Pancreas (tissue), 10 donors: ENCODE results near the gene PNMA6E. TPM values are rescaled to one million over a fixed set of nuclear protein-coding genes. Genes with fewer than 3 reads are reported as not detected.

Experiments
- ATAC-seq, 4 donors: fragments of 200-7000 bp; cut with Tn5 transposase; one replicate each; pipeline versions ENCODE4 v1.8.0 to v1.9.1; 2020; ENCODE audit warnings: mild to moderate bottlenecking in 4 of 4, moderate library complexity in 4 of 4
- DNase-seq, 6 donors: peaks; one replicate each; pipeline ENCODE4 v3.0.0-alpha.2; 2020
- FAIRE-seq: peaks from 2 replicates; lab custom pipeline; 2012; peaks lifted over from hg19 to GRCh38; lab: Jason Lieb, UNC
- H3K27ac ChIP-seq, 4 donors: fragments of 200-600 bp; sonication (generic); 1 replicate in 3 of 4; 2 replicates in 1 of 4; pipeline versions ENCODE4 v1.5.0 to v1.8.0; 2020
- H3K27me3 ChIP-seq, 4 donors: fragments of 200-600 bp; one replicate each; pipeline ENCODE4 v1.8.0; 2021
- H3K36me3 ChIP-seq, 3 donors: fragments of 200-600 bp; sonication (generic) in 1 of 3; one replicate each; pipeline versions ENCODE4 v1.5.0 to v1.8.0; 2020 to 2021
- H3K4me1 ChIP-seq, 3 donors: fragments of 200-600 bp; one replicate each; pipeline ENCODE4 v1.8.0; 2021
- H3K4me3 ChIP-seq, 4 donors: fragments of 200-600 bp; sonication (generic) in 2 of 4; one replicate each; pipeline versions ENCODE4 v1.5.0 to v1.8.0; 2020 to 2021
- H3K9me3 ChIP-seq, 4 donors: fragments of 200-600 bp; one replicate each; pipeline ENCODE4 v1.8.0; 2021
- whole genome bisulfite sequencing, 2 donors: extraction: QIAGEN DNeasy Blood & Tissue Kit; methylation state at CpG; one replicate each; pipeline ENCODE4 v1.1.7; 2013; 5-methylcytosine and 5-hydroxymethylcytosine counted together
- intact Hi-C, 3 donors: fragments of 100-400 bp; cut with DNase I; formaldehyde crosslinking; loops; one replicate each; pipeline versions ENCODE4 v1.11.1 to v1.14.2; 2022
- polyA plus RNA-seq, 2 donors: library from polyadenylated mRNA; stranded (reverse); fragments of 200-250 nt; gene quantifications; one replicate each; pipeline ENCODE4 v1.2.3, GENCODE V29; 2013
- total RNA-seq, 6 donors: library from RNA; stranded (reverse); fragmentation: NEBNext Ultra II Directional in 4 of 6; extraction: Animal tissue kit (Norgen Biotek cat#: 25700) in 4 of 6; gene quantifications; one replicate each; pipeline versions ENCODE4 v1.2.1 to v1.2.4, GENCODE V29; 2021 to 2023
- TF ChIP-seq, protein P1 (sequence below), 4 donors: fragments of 200-600 bp; sonication (generic) in 3 of 4; IDR thresholded peaks; one replicate each; pipeline versions ENCODE4 v1.5.0 to v1.8.0; 2021; ENCODE audit warnings: antibody characterized with exemption in 4 of 4
- donor health status: healthy with polysubstance abuse.
- donor health status: DM: no; HTN: no; CAD: no; lungs with moderate emphysema.
- donor health status: DM: no; HTN: no; CAD: no.
- donor health status: control.
- donor health status: control.
- donor health status: Bipolar disorder and iron deficiency.
- donor health status: DM: yes; HTN: yes; CAD: no.
- donor health status: DM: no; HTN: no; CAD: no.
- donor health status: DM: no; HTN: no; CAD: no.
- donor health status: DM: yes; HTN: yes; CAD: no.

PNMA6E gene
- total and polyA plus RNA-seq, 8 donors = not detected

DNA sequence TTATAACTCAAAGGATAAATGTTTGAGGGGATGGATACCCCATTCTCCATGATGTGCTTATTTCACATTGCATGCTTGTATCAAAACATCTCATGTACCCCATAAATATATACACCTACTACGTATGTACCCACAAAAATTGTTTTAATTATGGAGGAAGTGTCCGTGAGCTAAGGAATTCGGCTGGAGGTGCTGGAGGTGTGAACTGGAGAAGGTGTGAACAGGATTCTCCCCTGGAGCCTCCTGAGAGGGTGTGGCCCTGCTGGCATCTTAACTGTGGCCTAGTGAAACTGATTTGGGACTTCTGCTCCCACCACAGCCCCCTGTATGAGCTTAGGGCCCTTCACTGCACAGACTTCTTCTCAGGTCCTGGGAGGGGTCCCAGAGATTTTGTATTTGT lies 23.4 kb downstream of the PNMA6E start:
- ATAC-seq = no peak
- no peak for DNase-seq
- H3K36me3 ChIP-seq = no peaks in the 10 kb centered on the region
- H3K4me3 ChIP-seq = no peak overlapping the region
- no peak overlapping the region for H3K27ac ChIP-seq
- no peak for FAIRE-seq
- no peaks in the 10 kb centered on the region for H3K9me3 ChIP-seq
- no peaks in the 10 kb centered on the region for H3K27me3 ChIP-seq
- H3K4me1 ChIP-seq = no peaks in the 10 kb centered on the region
- TF ChIP-seq, protein P1, sequence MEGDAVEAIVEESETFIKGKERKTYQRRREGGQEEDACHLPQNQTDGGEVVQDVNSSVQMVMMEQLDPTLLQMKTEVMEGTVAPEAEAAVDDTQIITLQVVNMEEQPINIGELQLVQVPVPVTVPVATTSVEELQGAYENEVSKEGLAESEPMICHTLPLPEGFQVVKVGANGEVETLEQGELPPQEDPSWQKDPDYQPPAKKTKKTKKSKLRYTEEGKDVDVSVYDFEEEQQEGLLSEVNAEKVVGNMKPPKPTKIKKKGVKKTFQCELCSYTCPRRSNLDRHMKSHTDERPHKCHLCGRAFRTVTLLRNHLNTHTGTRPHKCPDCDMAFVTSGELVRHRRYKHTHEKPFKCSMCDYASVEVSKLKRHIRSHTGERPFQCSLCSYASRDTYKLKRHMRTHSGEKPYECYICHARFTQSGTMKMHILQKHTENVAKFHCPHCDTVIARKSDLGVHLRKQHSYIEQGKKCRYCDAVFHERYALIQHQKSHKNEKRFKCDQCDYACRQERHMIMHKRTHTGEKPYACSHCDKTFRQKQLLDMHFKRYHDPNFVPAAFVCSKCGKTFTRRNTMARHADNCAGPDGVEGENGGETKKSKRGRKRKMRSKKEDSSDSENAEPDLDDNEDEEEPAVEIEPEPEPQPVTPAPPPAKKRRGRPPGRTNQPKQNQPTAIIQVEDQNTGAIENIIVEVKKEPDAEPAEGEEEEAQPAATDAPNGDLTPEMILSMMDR (IDR thresholded peaks at IDR 0.05) = no peak
- 75 to 91% methylated on average over 3 of the region's 3 CpGs for WGBS, 2 donors
- intact Hi-C loops = no loop called here

DNA sequence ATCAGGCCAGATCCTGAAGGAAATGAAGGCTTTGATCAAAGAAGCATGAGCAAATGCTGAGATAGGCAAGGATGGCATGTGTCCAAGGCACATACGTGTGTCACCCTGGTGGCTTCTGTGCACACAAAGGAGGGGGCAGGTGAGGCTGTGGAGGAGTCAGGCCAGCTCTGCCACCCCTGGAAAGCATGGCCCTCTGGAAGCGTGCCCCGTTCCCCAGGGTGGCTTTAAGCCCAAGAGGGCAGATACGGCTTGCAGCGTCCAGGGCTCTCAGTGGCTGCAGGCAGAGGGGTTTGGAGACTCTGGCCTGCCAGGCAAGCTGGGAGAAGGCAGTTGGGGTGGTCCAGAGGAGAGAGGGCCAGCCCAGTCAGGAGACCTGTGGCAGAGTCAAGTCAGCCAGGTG lies 25.6 kb downstream of the PNMA6E start:
- no peak for DNase-seq
- Histone ChIP-seq H3K9me3 (no peaks in the 10 kb centered on the region), H3K36me3 (no peaks in the 10 kb centered on the region), H3K4me3 (no peak overlapping the region), H3K27me3 (no peaks in the 10 kb centered on the region), H3K4me1 (no peaks in the 10 kb centered on the region), H3K27ac (no peak overlapping the region)
- 78 to 84% methylated on average over 5 of the region's 5 CpGs for WGBS, 2 donors
- intact Hi-C loops = no loop called here
- ATAC-seq = no peak
- no peak for FAIRE-seq
- TF ChIP-seq, protein P1 (IDR thresholded peaks at IDR 0.05) = no peak

DNA sequence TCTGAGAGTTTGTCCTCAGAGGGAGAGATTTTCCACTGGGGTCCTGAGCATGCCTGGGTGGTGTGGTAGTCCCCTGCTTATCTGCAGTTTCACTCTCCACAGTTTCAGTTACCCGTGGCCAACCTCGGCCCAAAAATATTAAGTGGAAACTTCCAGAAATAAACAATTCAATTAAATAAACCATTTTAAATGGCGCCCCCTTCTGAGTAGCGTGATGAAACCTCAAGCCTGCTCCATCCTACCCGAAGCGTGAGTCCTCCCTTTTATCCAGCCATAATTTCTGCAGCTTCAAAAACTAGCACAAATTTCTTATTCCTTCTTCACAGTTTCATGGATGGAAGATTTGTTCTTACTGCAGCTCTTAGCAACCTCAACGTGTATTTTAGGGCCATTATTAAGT lies 26.7 kb downstream of the PNMA6E start:
- no peak overlapping the region for H3K4me3 ChIP-seq
- no peak overlapping the region for H3K27ac ChIP-seq
- DNase-seq (no peak), ATAC-seq (no peak), FAIRE-seq (no peak)
- no peaks in the 10 kb centered on the region for H3K4me1 ChIP-seq
- H3K9me3 ChIP-seq = no peaks in the 10 kb centered on the region
- no peaks in the 10 kb centered on the region for H3K36me3 ChIP-seq
- intact Hi-C loops = no loop called here
- no peaks in the 10 kb centered on the region for H3K27me3 ChIP-seq
- WGBS, 2 donors = 72 to 88% methylated on average over 7 of the region's 7 CpGs
- TF ChIP-seq, protein P1 (IDR thresholded peaks at IDR 0.05) = no peak

DNA sequence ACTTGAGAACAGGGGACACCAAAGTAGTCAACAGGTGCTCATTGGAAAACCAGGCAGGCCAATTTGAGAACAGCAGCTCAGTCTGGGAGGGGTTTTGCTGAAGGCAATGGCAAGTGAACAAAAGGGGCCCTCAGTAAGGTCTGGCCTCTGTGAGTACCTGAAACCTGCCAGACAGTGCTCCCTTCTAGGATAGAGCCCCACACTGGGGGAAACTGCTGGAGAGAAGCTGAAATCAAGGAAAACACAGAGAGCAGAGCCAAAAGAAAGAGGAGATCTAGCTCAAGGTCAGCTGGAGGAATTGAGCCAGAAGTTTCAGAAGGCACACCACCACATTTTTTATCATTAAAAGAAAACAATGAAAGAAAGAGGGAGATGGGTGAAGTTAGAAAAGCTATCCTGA lies 28.2 kb downstream of the PNMA6E start:
- Histone ChIP-seq H3K4me1 (no peaks in the 10 kb centered on the region), H3K4me3 (no peak overlapping the region), H3K9me3 (no peaks in the 10 kb centered on the region), H3K27ac (peak overlapping the region in 1 of 4 donors; percentile 19), H3K36me3 (no peaks in the 10 kb centered on the region), H3K27me3 (no peaks in the 10 kb centered on the region)
- DNase-seq = no peak
- TF ChIP-seq, protein P1 (IDR thresholded peaks at IDR 0.05) = no peak
- no peak for FAIRE-seq
- intact Hi-C loops = no loop called here
- ATAC-seq = peak in 1 of 4 donors; percentile 51

DNA sequence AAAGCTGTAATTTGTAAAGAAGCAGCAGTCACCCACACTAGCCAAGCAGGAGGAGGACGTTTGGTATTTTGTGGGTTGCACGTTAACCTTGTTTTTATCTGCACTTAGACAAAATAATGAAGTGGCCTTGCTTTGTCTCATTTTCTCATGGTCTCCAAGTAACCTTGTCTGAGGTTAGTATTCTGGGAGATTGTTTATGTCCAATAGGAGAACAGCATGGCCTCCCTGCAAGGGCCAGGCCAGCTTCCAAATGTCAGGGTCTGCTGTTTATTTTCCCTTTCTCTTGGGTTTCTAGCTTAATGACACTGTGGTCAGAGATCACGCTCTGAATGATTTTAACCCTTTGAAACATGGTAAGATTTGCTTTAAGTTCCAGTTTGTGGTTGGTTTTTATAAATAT lies 29.9 kb downstream of the PNMA6E start:
- no peaks in the 10 kb centered on the region for H3K9me3 ChIP-seq
- TF ChIP-seq, protein P1 (IDR thresholded peaks at IDR 0.05) = no peak
- 7 to 13% methylated on average over 3 of the region's 3 CpGs for WGBS, 2 donors
- no peak overlapping the region for H3K4me3 ChIP-seq
- no peaks in the 10 kb centered on the region for H3K36me3 ChIP-seq
- FAIRE-seq = no peak
- no peaks in the 10 kb centered on the region for H3K27me3 ChIP-seq
- H3K27ac ChIP-seq = peak overlapping the region in 1 of 4 donors; percentile 46
- DNase-seq = no peak
- peak in 2 of 4 donors; percentile 24 to 64 for ATAC-seq
- H3K4me1 ChIP-seq = no peaks in the 10 kb centered on the region
- intact Hi-C loops = no loop called here
